HepG2 (cell line): Measurements from ENCODE around the gene ZDHHC24. TPM values are rescaled to one million over a fixed set of nuclear protein-coding genes. Genes with fewer than 3 reads are reported as not detected.

ENCODE experiments used
- ATAC-seq: fragments of 200-7000 bp; cut with Tn5 transposase; 3 replicates; pipeline ENCODE4 v1.9.1; 2020; ENCODE audit warnings: mild to moderate bottlenecking, moderate library complexity
- BruUV-seq: library from RNA; stranded (reverse); fragments of 400-500 nt; replicated peaks from 2 replicates; lab custom pipeline; 2021; lab: Mats Ljungman, UMichigan
- CTCF ChIA-PET: fragments of 300-600 bp; formaldehyde crosslinking; extraction: SDS; loops from one replicate; lab custom pipeline; 2021; ENCODE audit warnings: low total read pairs, inconsistent platforms, low intra/inter-chr PET ratio; lab: Yijun Ruan, JAX
- POLR2A ChIA-PET: fragments of 350-600 bp; sonication (Branson Sonifier 250); formaldehyde crosslinking; loops from one replicate; lab custom pipeline; 2020; ENCODE audit warnings: antibody characterized with exemption, inconsistent platforms; lab: Yijun Ruan, JAX
- DNase-seq: peaks from one replicate; pipeline ENCODE4 v3.0.0-alpha.2; 2015; ENCODE audit warnings: low spot score
- FAIRE-seq: peaks from 3 replicates; lab custom pipeline; 2011; peaks lifted over from hg19 to GRCh38; lab: Jason Lieb, UNC
- H2AFZ ChIP-seq: one replicate; pipeline ENCODE4 v1.6.1; 2011; ENCODE audit warnings: low read length, inconsistent platforms
- H3K27ac ChIP-seq: fragments of 300-600 bp; 3 replicates; pipeline ENCODE4 v1.8.0; 2011; ENCODE audit warnings: mixed run types, mild to moderate bottlenecking, mixed read lengths, low read length, inconsistent platforms; ENCODE audit not compliant: insufficient read depth; ENCODE audit errors: extremely low read length
- H3K27me3 ChIP-seq, 2 experiments: fragments of 200-600 bp in 1 of 2; 2 replicates in 1 of 2; 3 replicates in 1 of 2; pipeline versions ENCODE4 v1.6.0 to v1.8.0; 2011; ENCODE audit warnings: low read length in 2 of 2, mild to moderate bottlenecking in 2 of 2, moderate library complexity in 2 of 2, inconsistent platforms in 1 of 2; ENCODE audit not compliant: insufficient read depth in 2 of 2, control insufficient read depth in 1 of 2
- H3K36me3 ChIP-seq, 2 experiments: fragments of 200-600 bp in 1 of 2; replicated peaks in 1 of 2; 2 replicates in 1 of 2; 3 replicates in 1 of 2; pipeline versions ENCODE4 v1.5.1 to v1.8.0; 2011; ENCODE audit warnings: low read length in 2 of 2, inconsistent platforms in 1 of 2; ENCODE audit not compliant: insufficient read depth in 2 of 2, control insufficient read depth in 1 of 2
- H3K4me1 ChIP-seq: 2 replicates; pipeline ENCODE4 v1.5.1; 2012; ENCODE audit warnings: low read length, inconsistent platforms; ENCODE audit not compliant: insufficient read depth
- H3K4me2 ChIP-seq: 2 replicates; pipeline ENCODE4 v1.6.0; 2011; ENCODE audit warnings: low read depth, low read length, inconsistent platforms
- H3K4me3 ChIP-seq, 3 experiments: fragments of 200-600 bp in 1 of 3; sonication (generic), shearing (Covaris generic) in 1 of 3; replicated peaks in 1 of 3; 2 replicates each; pipeline ENCODE4 v1.5.1; 2011 to 2016; ENCODE audit warnings: low read length in 3 of 3, inconsistent platforms in 2 of 3, low read depth in 2 of 3, mild to moderate bottlenecking in 2 of 3, control low read depth in 1 of 3, mixed read lengths in 1 of 3; ENCODE audit not compliant: insufficient read depth in 1 of 3
- H3K79me2 ChIP-seq: one replicate; pipeline ENCODE4 v1.6.1; 2011; ENCODE audit warnings: low read length, inconsistent platforms; ENCODE audit not compliant: insufficient read depth
- H3K9ac ChIP-seq: 2 replicates; pipeline ENCODE4 v1.6.0; 2011; ENCODE audit warnings: mild to moderate bottlenecking, low read depth, low read length, inconsistent platforms; ENCODE audit not compliant: insufficient read depth
- H3K9me3 ChIP-seq: 2 replicates; pipeline ENCODE4 v1.5.1; 2012; ENCODE audit warnings: mild to moderate bottlenecking, low read length
- H4K20me1 ChIP-seq: 2 replicates; pipeline ENCODE4 v1.6.0; 2011; ENCODE audit warnings: inconsistent platforms, mild to moderate bottlenecking, low read length, moderate library complexity; ENCODE audit not compliant: insufficient read depth
- CAMTA2 ChIP-seq: sonication (generic); formaldehyde crosslinking; IDR thresholded peaks from 2 replicates; pipeline ENCODE4 v1.4.0; 2020; ENCODE audit warnings: mild to moderate bottlenecking, missing genetic modification reagents, borderline replicate concordance
- GATAD2A ChIP-seq: IDR thresholded peaks from 2 replicates; pipeline ENCODE4 v1.6.1; 2016
- HDAC1 ChIP-seq: sonication (generic); formaldehyde crosslinking; IDR thresholded peaks from 2 replicates; pipeline ENCODE4 v1.5.1; 2020; ENCODE audit warnings: mild to moderate bottlenecking, missing genetic modification reagents
- RBAK ChIP-seq: sonication (generic); formaldehyde crosslinking; IDR thresholded peaks from 2 replicates; pipeline ENCODE4 v1.5.1; 2020; ENCODE audit warnings: mild to moderate bottlenecking, missing genetic modification reagents
- TGIF2 ChIP-seq: IDR thresholded peaks from 2 replicates; pipeline ENCODE4 v1.6.1; 2016; ENCODE audit warnings: control low read depth, missing compliant biosample characterization
- ZBTB49 ChIP-seq: sonication (generic); formaldehyde crosslinking; IDR thresholded peaks from 2 replicates; pipeline ENCODE4 v1.4.0; 2020; ENCODE audit warnings: missing genetic modification reagents, borderline replicate concordance
- ZNF468 ChIP-seq: sonication (generic); formaldehyde crosslinking; IDR thresholded peaks from 2 replicates; pipeline ENCODE4 v1.8.0; 2022; ENCODE audit warnings: mild to moderate bottlenecking, moderate library complexity, missing genetic modification reagents
- ZNF629 ChIP-seq: sonication (generic); formaldehyde crosslinking; conservative IDR thresholded peaks from 2 replicates; pipeline ENCODE4 v1.5.0; 2020; ENCODE audit warnings: missing genetic modification reagents
- ZNF878 ChIP-seq: sonication (generic); formaldehyde crosslinking; IDR thresholded peaks from 2 replicates; pipeline ENCODE4 v1.8.1; 2023; ENCODE audit warnings: mild to moderate bottlenecking, missing genetic modification reagents, moderate library complexity
- WGBS: methylation state at CpG from one replicate; pipeline ENCODE4 v1.1.6; 2017; ENCODE audit warnings: low lambda C conversion rate; 5-methylcytosine and 5-hydroxymethylcytosine counted together
- in situ Hi-C: cut with HindIII; loops from 2 replicates; pipeline ENCODE4 v1.10.0; 2017; ENCODE audit warnings: low pct_unique_long_range_greater_than_20kb; ENCODE audit not compliant: extremely low pct_ligation_motif_present
- intact Hi-C: fragments of 100-400 bp; cut with micrococcal nuclease; formaldehyde crosslinking; loops from one replicate; pipeline ENCODE4 v1.10.0; 2022; ENCODE audit not compliant: unreplicated experiment
- polyA plus RNA-seq, 8 experiments: library from polyadenylated mRNA; depleted of rRNA in 3 of 8; stranded (reverse) in 7 of 8; unstranded in 1 of 8; fragments of >200 nt; fragmentation: Illumina TruSeq in 4 of 8; extraction: Trizol in 4 of 8; gene quantifications; 2 replicates each; pipeline versions ENCODE4 v1.2.1 to v1.2.3, GENCODE V29; 2011 to 2016; ENCODE audit warnings: low read depth in 4 of 8, missing spikeins in 1 of 8, mixed read lengths in 1 of 8; ENCODE audit not compliant: insufficient read depth in 1 of 8
- total RNA-seq, 5 experiments: library from RNA; depleted of rRNA; stranded (reverse); fragments of >200 nt; fragmentation: Illumina TruSeq; extraction: Trizol; gene quantifications; 2 replicates each; pipeline ENCODE4 v1.2.3, GENCODE V29; 2016; ENCODE audit warnings: low read depth in 1 of 5

Gene ZDHHC24
- total and polyA plus RNA-seq, 2 of the 13 experiments (the other 11 are each of a cell fraction or from before 2014, with no cell fraction given) = 4.3 TPM

GRCh38 chr11:66595245-66595904, 49.5 kb upstream of the ZDHHC24 start:
- Histone ChIP-seq H3K27me3 (no peaks in the 10 kb centered on the region; a peak in 1 of 5 replicates), H3K9ac (no peak overlapping the region), H3K9me3 (no peaks in the 10 kb centered on the region), H3K27ac (peak overlapping the region; percentile 19), H3K36me3 (peaks cover 4 to 15% of the 10 kb centered on the region in 2 experiments; a peak in 4 of 5 replicates), H3K4me2 (peak overlapping the region; percentile 54), H4K20me1 (no peaks in the 10 kb centered on the region), H3K4me1 (peaks cover 59% of the 10 kb centered on the region), H3K4me3 (no peak overlapping the region), H2AFZ (no peak overlapping the region), H3K79me2 (peaks cover 12% of the 10 kb centered on the region)
- FAIRE-seq = no peak
- ATAC-seq = no peak
- POLR2A ChIA-PET = interaction anchor here (0.9 to 4.3 kb wide), 5 partner anchors 11 to 43 kb away, joined by 3 to 26 read pairs (median 11); partner anchors contain the start of genes RBM14 and RBM4
- CTCF ChIA-PET = no interaction called here
- WGBS = 71% methylated on average over 5 of the region's 5 CpGs
- no peak for TF ChIP-seq RBAK (CRISPR knock-in tag)
- no peak for DNase-seq
- no TSS peak for BruUV-seq
- in situ Hi-C loops = no loop called here
- intact Hi-C loops = no loop called here

- peak overlapping the region; percentile 100 for H3K4me2 ChIP-seq
- H3K27me3 ChIP-seq = no peaks in the 10 kb centered on the region; a peak in 1 of 5 replicates
- BruUV-seq = TSS peak; percentile 76
- H3K9ac ChIP-seq = peak overlapping the region; percentile 85
- peaks cover 12% of the 10 kb centered on the region for H3K79me2 ChIP-seq
- H3K4me3 ChIP-seq = peak overlapping the region; percentile 71 to 94 (median 76)
- H3K36me3 ChIP-seq = no peaks in the 10 kb centered on the region
- no peak for DNase-seq
- H2AFZ ChIP-seq = no peak overlapping the region
- 0 out of 2 replicates have a peak, but pooled peaks have one; percentile 59 for TF ChIP-seq ZNF468 (CRISPR knock-in tag)
- no peak for TF ChIP-seq ZNF878 (CRISPR knock-in tag)
- 0 out of 2 replicates have a peak, but pooled peaks have one; percentile 19 for TF ChIP-seq HDAC1 (CRISPR knock-in tag)
- TF ChIP-seq CAMTA2 = 0 out of 2 replicates have a peak, but pooled peaks have one; percentile 18
- no peak for TF ChIP-seq ZBTB49
- TF ChIP-seq TGIF2 = no peak
- peak; percentile 76 for TF ChIP-seq ZNF629
- no peak for TF ChIP-seq GATAD2A (CRISPR knock-in tag)
- H3K9me3 ChIP-seq = no peaks in the 10 kb centered on the region
- ChIA-PET POLR2A (interaction anchor here (1.3 to 5.1 kb wide), 6 partner anchors 9 to 84 kb away, joined by 4 to 45 read pairs (median 16); partner anchors contain the start of genes RBM14, RBM4 and RBM4B), CTCF (interaction anchor here (1.8 kb wide), 1 partner anchor 15 kb away, joined by 6 read pairs; no protein-coding TSS in a partner anchor)
- in situ Hi-C loops = no loop called here
- peak overlapping the region; percentile 78 for H3K27ac ChIP-seq
- no peaks in the 10 kb centered on the region for H4K20me1 ChIP-seq
- FAIRE-seq = no peak
- no peak for ATAC-seq
- intact Hi-C loops = loop anchor here (2.0 to 5.0 kb wide), 3 partner anchors 23 to 84 kb away; partner anchors contain the start of genes RBM14, RBM4 and RBM4B
- H3K4me1 ChIP-seq = peaks cover 72% of the 10 kb centered on the region
- 28% methylated on average over 3 of the region's 7 CpGs for WGBS
Observed at GRCh38 chr11:66593650-66594049, 47.8 kb upstream of the ZDHHC24 start.
